Activated T-helper 1 cell treated with anti-CD3 and anti-CD28 coated beads, Interleukin-12 subunit alpha, Interleukin-12 subunit beta, Interleukin-2, Interleukin-4 antibody, amounts not matched to agents 30 ng/mL and 10 ng/mL and 1 ng/mL, durations not matched to agents 14 hours and 24 hours and 36 hours (primary cell): ENCODE data around the gene ADD2. TPM values are rescaled to one million over a fixed set of nuclear protein-coding genes. Genes with fewer than 3 reads are reported as not detected.

Experiments
- DNase-seq: peaks from one replicate; pipeline ENCODE4 v3.0.0; 2021; ENCODE audit warnings: low spot score
- H3K27ac Mint-ChIP-seq: one replicate; pipeline ENCODE4 v1.8.0; 2021; ENCODE audit warnings: mild to moderate bottlenecking, mixed read lengths
- H3K27me3 Mint-ChIP-seq: one replicate; pipeline ENCODE4 v1.8.0; 2022; ENCODE audit warnings: mild to moderate bottlenecking, moderate library complexity, mixed read lengths; ENCODE audit not compliant: insufficient read depth
- H3K36me3 Mint-ChIP-seq: one replicate; pipeline ENCODE4 v1.8.0; 2021; ENCODE audit warnings: low read depth, mixed read lengths
- H3K4me1 Mint-ChIP-seq: one replicate; pipeline ENCODE4 v1.8.0; 2021; ENCODE audit warnings: low read depth, mixed read lengths
- H3K4me3 Mint-ChIP-seq: one replicate; pipeline ENCODE4 v1.8.0; 2021; ENCODE audit warnings: mild to moderate bottlenecking, moderate library complexity, mixed read lengths
- H3K9me3 Mint-ChIP-seq: one replicate; pipeline ENCODE4 v1.8.0; 2021; ENCODE audit warnings: mixed read lengths
- intact Hi-C: fragments of 100-400 bp; cut with micrococcal nuclease; formaldehyde crosslinking; loops from one replicate; pipeline ENCODE4 v1.15.1; 2024
- total RNA-seq: library from RNA; stranded (reverse); gene quantifications from 2 replicates; pipeline ENCODE4 v1.2.3, GENCODE V29; 2022

Gene ADD2
- total RNA-seq, 1 donor from 2014 or later = 6.9 TPM

- intact Hi-C loops = no loop called here
- no peaks in the 10 kb centered on the region for H3K9me3 Mint-ChIP-seq
These were observed 160.9 kb downstream of the ADD2 start for GRCh38 chr2:70607121-70607561.

More at GRCh38 chr2:70607121-70607561, 160.9 kb downstream of the ADD2 start:
- peaks cover 18% of the 10 kb centered on the region for H3K27me3 Mint-ChIP-seq
- no peak overlapping the region for H3K27ac Mint-ChIP-seq
- H3K4me3 Mint-ChIP-seq = no peak overlapping the region
- H3K4me1 Mint-ChIP-seq = no peaks in the 10 kb centered on the region
- DNase-seq = no peak
- no peaks in the 10 kb centered on the region for H3K36me3 Mint-ChIP-seq

Other genes with a start within 250 kb of the ADD2 start
- not detected in 2 replicates for gene TGFA, start 214.4 kb downstream of the ADD2 start, total RNA-seq
- not detected in 2 replicates for gene FIGLA, start 22.4 kb upstream of the ADD2 start, total RNA-seq
- gene CLEC4F, start 52.4 kb upstream of the ADD2 start, total RNA-seq = 0.10 TPM in 1 of 2 replicates, not detected in the other
- not detected in 2 replicates for gene CD207, start 67.6 kb upstream of the ADD2 start, total RNA-seq
- not detected in 2 replicates for gene VAX2, start 132.4 kb upstream of the ADD2 start, total RNA-seq
- gene ATP6V1B1, start 167.7 kb upstream of the ADD2 start, total RNA-seq = not detected in 2 replicates
- not detected in 2 replicates for gene ANKRD53, start 210.4 kb upstream of the ADD2 start, total RNA-seq
- gene TEX261, start 226.7 kb upstream of the ADD2 start, total RNA-seq = 89.4 and 97.4 TPM in 2 replicates